ENCODE results near the gene FAM107B.

GRCh38 chr10:14669576-14669975, 105.1 kb downstream of the FAM107B start:
- TF ChIP-seq CTCF (conservative IDR thresholded peaks at IDR 0.05), result no peak
- TF ChIP-seq ZFX (IDR thresholded peaks at IDR 0.05), result no peak
